GM21447 (cell line): Measurements from ENCODE around the gene EDNRA.
A peak's percentile ranks its signal among the peaks of the same experiment; 100 is the strongest.

Experiments used
- ATAC-seq: cut with Tn5 transposase; IDR thresholded peaks from one replicate; pipeline ENCODE4 v1.9.1; 2021; ENCODE audit not compliant: unreplicated experiment

The EDNRA gene

DNA sequence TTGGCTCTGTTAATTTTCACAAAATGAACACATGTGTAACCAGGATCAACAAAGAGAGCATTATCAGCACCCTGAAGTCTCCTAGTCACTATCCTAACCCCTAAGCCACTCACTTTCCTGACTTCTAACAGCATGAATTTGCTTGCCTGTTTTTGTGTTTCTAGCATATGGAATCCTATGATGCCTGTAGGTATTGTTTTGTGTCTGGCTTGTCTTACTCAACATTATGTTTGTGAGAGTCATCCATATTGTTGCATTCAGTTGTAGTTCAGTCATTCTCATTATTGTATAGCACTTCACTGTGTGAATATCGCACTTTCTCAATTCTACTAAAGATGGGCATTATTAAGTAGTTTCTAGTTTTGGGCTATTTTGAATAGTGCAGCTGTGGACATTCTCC, 15.6 kb downstream of the EDNRA start:
- ATAC-seq: no peak

- no peak for ATAC-seq
Measured at GRCh38 chr4:147498031-147498660, 17.2 kb downstream of the EDNRA start.

DNA sequence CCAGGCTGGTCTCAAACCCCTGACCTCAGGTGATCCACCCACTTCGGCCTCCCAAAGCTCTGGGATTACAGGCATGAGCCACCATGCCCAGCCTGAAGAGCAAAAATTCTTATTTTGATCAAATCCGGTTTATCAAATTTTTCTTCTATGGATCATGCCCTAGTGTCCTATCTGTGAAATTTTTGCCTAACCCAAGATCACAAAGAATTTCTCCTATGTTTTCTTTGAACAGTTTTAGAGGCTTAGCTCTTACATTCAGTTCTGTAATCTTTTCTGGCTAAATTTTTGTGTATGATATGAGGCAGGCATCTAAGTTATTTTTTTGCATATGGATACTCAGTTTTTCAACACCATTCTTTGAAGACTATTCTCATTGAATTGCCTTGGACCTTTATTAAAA, 27.4 kb downstream of the EDNRA start:
- no peak for ATAC-seq

DNA sequence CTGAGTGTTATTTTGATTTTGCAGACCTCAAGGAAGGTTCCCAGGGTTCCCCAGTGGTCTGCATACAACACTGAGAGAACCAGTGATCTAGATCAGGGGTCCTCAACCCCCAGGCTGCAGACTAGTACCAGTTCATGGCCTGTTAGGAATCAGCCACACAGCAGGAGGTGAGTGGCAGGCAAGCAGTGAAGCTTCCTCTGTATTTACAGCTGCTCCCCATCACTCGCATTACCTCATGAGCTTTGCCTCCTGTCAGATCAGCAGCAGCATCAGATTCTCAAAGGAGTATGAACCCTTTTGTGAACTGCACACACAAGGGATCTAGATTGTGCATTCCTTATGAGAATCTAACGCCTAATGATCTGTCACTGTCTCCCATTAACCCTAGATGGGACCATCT, 28.5 kb downstream of the EDNRA start:
- ATAC-seq: no peak

GRCh38 chr4:147510962-147511668, 30.2 kb downstream of the EDNRA start:
- no peak for ATAC-seq

- ATAC-seq: no peak
Measured at GRCh38 chr4:147513091-147513490, 32.2 kb downstream of the EDNRA start.

DNA sequence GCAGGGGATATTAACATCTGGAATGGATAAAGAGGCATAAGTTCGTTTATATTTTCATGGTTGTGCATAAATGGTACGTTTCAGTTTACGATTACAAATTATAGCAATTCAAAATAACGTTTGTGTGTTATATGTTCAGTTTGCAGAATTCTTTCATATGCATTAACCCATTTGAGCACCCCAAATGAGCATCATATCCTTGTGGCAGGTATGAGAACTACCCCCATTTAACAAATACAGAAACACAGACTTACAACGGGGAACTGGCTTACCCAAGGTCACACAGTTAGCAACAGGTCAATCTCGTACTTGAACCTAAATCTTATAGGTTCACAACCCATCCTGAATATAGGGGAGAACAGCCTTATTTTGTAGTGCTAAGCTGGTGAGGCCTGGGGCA, 33.1 kb downstream of the EDNRA start:
- ATAC-seq: no peak

GRCh38 chr4:147515220-147515936, 34.5 kb downstream of the EDNRA start:
- no peak for ATAC-seq

GRCh38 chr4:147516133-147516532, 35.2 kb downstream of the EDNRA start:
- ATAC-seq: no peak

DNA sequence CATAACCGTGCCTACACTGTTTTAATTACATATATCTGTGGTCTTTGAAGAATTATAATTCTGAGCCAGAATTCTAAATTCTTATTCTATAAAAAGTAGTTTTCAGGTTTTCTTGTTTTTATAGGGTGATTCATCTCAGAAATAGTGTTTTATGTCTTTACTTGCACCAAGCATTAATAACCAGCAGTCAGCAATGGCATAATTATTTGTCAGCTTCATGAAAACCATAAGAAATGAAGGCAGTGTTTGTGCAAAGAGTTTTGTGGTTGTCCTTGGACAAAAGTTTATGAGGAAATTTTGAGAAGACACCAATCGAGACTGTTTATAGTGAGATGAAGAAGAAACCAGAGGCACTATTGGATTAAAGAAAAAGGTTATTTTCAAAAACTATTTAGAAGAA, 37.2 kb downstream of the EDNRA start:
- no peak for ATAC-seq

- peak; percentile 95 for ATAC-seq
Measured at GRCh38 chr4:147518846-147519767, 38.2 kb downstream of the EDNRA start.

- ATAC-seq: no peak
Measured at GRCh38 chr4:147524601-147525000, 43.7 kb downstream of the EDNRA start.

DNA sequence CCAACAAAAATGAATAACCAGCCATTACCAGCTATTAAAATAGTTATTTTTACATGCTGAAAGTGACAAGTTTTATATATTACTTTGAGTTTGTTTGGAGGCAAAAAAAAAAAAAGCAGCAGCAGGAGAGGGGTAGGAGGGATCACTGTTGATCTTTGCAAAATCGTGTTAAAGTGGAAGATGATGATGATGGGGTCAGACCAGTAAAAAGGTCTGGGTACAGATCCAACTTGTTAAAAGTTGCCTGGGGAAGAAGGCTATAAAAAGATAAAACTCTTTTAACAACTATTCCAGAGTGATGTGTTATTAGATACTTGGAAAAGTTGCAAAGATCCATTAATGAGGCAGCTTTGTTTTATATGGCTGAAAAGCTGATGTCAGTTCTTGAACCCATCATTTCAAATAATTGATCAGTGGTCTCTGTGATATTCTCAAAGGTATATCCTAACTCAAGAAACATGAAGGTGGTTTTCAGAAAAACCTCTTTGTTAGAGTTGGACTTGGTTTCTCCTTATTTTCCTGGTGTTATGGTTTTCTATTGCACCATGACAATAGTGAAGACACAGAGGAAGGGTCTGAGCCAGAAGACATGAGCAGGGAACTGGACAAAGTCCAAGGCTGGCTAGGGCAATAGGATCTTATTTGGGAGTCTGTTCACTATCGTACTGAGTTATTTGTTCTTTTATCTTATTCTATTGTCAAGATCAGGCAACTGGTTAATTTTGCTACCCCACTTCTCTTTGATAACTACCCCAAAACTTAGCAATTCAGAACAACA, 44.8 kb downstream of the EDNRA start:
- no peak for ATAC-seq

GRCh38 chr4:147526272-147526654, 45.4 kb downstream of the EDNRA start:
- ATAC-seq: no peak

DNA sequence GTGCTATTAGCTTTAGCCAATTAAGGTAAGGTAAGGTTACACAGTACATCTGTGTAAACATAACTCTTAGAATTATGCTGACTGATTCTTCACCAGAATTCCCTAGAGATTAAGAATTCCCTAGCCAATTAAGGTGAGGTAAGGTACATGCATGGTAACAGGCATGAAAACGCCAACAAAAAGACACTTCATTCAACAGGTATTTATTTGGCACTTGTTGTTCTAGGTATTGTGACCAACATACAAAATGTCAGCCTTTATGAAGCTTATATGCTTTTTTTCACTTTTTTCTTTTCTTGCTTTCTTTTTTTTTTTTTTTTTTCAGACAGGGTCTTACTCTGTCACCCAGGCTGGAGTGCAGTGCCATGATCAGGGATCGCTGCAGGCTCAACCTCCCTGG, 47.2 kb downstream of the EDNRA start:
- no peak for ATAC-seq

- no peak for ATAC-seq
Measured at GRCh38 chr4:147530134-147530533, 49.2 kb downstream of the EDNRA start.

GRCh38 chr4:147530723-147531122, 49.8 kb downstream of the EDNRA start:
- ATAC-seq: no peak

DNA sequence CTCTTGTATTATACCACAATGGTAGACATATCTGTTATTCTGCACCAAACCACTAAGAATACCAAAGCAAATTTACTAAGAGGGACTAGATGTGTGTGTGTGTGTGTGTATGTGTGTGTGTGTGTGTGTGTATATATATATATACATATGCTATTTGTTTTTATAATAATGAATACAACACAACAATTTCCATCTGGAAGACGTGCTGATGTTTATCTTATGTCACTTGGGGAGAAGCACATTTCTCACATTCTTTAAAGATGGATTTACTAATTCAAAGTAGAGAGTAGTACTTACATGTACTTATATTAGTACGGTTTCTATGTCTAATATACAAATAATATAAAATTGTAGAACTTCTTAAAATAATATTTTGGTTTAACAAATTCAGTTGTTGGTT, 52.0 kb downstream of the EDNRA start:
- no peak for ATAC-seq

GRCh38 chr4:147533331-147533730, 52.4 kb downstream of the EDNRA start:
- ATAC-seq: no peak

DNA sequence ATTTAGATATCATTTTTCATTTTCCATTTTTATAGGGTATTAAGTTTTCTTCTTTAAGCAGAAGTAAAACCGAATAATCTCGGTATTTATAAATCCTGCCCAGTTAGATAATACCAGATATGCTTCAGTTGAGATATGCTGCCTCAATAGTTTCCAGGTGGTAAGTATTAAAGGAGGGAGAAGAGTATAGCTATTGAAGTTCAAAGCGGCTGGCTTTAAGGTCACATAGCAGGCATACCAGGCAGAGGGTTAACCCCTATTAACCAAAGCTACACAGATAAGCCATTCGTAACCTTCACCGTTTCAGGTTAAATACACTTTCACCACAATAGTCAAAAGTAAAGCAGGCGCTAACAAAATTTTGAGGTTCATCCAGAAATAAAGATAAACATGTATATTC, 54.2 kb downstream of the EDNRA start:
- no peak for ATAC-seq
